HEK293 (cell line): ENCODE results near the gene RPUSD1.

Experiments used
- CTCF ChIA-PET: fragments of 350-600 bp; formaldehyde crosslinking; extraction: SDS; loops from one replicate; lab custom pipeline; 2021; ENCODE audit warnings: antibody characterized with exemption; lab: Yijun Ruan, JAX
- POLR2A ChIA-PET: fragments of 300-600 bp; formaldehyde crosslinking; extraction: SDS; loops from one replicate; lab custom pipeline; 2020; ENCODE audit warnings: antibody characterized with exemption, inconsistent platforms; lab: Yijun Ruan, JAX
- H3K27ac ChIP-seq: fragments of 200-500 bp; sonication (Bioruptor generic); 2 replicates; pipeline ENCODE4 v1.5.1; 2014; ENCODE audit warnings: low read depth, low read length, control low read depth, inconsistent platforms; ENCODE audit errors: extremely low read depth
- H3K36me3 ChIP-seq, 2 experiments: fragments of 200-500 bp in 1 of 2; sonication (Bioruptor generic) in 1 of 2; 1 replicate in 1 of 2; 2 replicates in 1 of 2; pipeline ENCODE4 v1.5.1; 2014 to 2017; ENCODE audit warnings: inconsistent platforms in 2 of 2, low read length in 2 of 2; ENCODE audit not compliant: control insufficient read depth in 2 of 2, insufficient read depth in 1 of 2
- H3K4me1 ChIP-seq: fragments of 200-500 bp; sonication (Bioruptor generic); 2 replicates; pipeline ENCODE4 v1.5.1; 2014; ENCODE audit warnings: mild to moderate bottlenecking, low read length, inconsistent platforms; ENCODE audit not compliant: control insufficient read depth, insufficient read depth
- H3K4me3 ChIP-seq: 2 replicates; pipeline ENCODE4 v1.5.1; 2011; ENCODE audit warnings: low read depth, mild to moderate bottlenecking, control low read depth, low read length, moderate library complexity
- H3K9me3 ChIP-seq: fragments of 200-500 bp; sonication (Bioruptor generic); 2 replicates; pipeline ENCODE4 v1.5.1; 2014; ENCODE audit warnings: low read depth, low read length, inconsistent platforms; ENCODE audit not compliant: control insufficient read depth, insufficient read depth
- BCL11B ChIP-seq: fragments of 450-650 bp; formaldehyde crosslinking; IDR thresholded peaks from 2 replicates; pipeline ENCODE4 v1.5.1; 2016; ENCODE audit warnings: low read depth, missing biosample characterization, missing genetic modification characterization
- FEZF1 ChIP-seq: fragments of 450-650 bp; formaldehyde crosslinking; IDR thresholded peaks from 2 replicates; pipeline ENCODE4 v1.5.1; 2016; ENCODE audit warnings: missing biosample characterization, missing genetic modification characterization
- GLIS1 ChIP-seq: fragments of 450-650 bp; formaldehyde crosslinking; IDR thresholded peaks from 2 replicates; pipeline ENCODE4 v1.5.1; 2016; ENCODE audit warnings: missing biosample characterization, missing genetic modification characterization
- MZF1 ChIP-seq: fragments of 450-650 bp; formaldehyde crosslinking; IDR thresholded peaks from 2 replicates; pipeline ENCODE4 v1.5.1; 2017; ENCODE audit warnings: missing biosample characterization, missing genetic modification characterization, borderline replicate concordance
- SP2 ChIP-seq: fragments of 450-650 bp; formaldehyde crosslinking; IDR thresholded peaks from 2 replicates; pipeline ENCODE4 v1.5.1; 2016; ENCODE audit warnings: missing biosample characterization, missing genetic modification characterization
- YY1 ChIP-seq: fragments of 450-650 bp; formaldehyde crosslinking; IDR thresholded peaks from 2 replicates; pipeline ENCODE4 v1.5.1; 2018; ENCODE audit warnings: missing biosample characterization, missing genetic modification characterization
- ZBTB17 ChIP-seq: fragments of 450-650 bp; formaldehyde crosslinking; IDR thresholded peaks from 2 replicates; pipeline ENCODE4 v1.5.1; 2016; ENCODE audit warnings: missing biosample characterization, missing genetic modification characterization
- ZBTB20 ChIP-seq: fragments of 450-650 bp; formaldehyde crosslinking; IDR thresholded peaks from 2 replicates; pipeline ENCODE4 v1.5.1; 2016; ENCODE audit warnings: missing biosample characterization, missing genetic modification characterization
- ZEB2 ChIP-seq: fragments of 450-650 bp; formaldehyde crosslinking; IDR thresholded peaks from 2 replicates; pipeline ENCODE4 v1.5.1; 2016; ENCODE audit warnings: missing biosample characterization, missing genetic modification characterization
- ZFP37 ChIP-seq: fragments of 450-650 bp; formaldehyde crosslinking; IDR thresholded peaks from 2 replicates; pipeline ENCODE4 v1.5.1; 2016; ENCODE audit warnings: missing biosample characterization, missing genetic modification characterization
- ZNF114 ChIP-seq: fragments of 450-650 bp; formaldehyde crosslinking; IDR thresholded peaks from 2 replicates; pipeline ENCODE4 v1.5.0; 2017; ENCODE audit warnings: missing biosample characterization, missing genetic modification characterization
- ZNF155 ChIP-seq: fragments of 450-650 bp; formaldehyde crosslinking; IDR thresholded peaks from 2 replicates; pipeline ENCODE4 v1.5.1; 2016; ENCODE audit warnings: missing biosample characterization, missing genetic modification characterization
- ZNF335 ChIP-seq: fragments of 450-650 bp; formaldehyde crosslinking; conservative IDR thresholded peaks from 2 replicates; pipeline ENCODE4 v1.5.1; 2016; ENCODE audit warnings: missing biosample characterization, missing genetic modification characterization
- ZNF341 ChIP-seq: fragments of 450-650 bp; formaldehyde crosslinking; IDR thresholded peaks from 2 replicates; pipeline ENCODE4; 2016; ENCODE audit warnings: low read depth, missing biosample characterization, missing genetic modification characterization
- ZNF416 ChIP-seq: fragments of 450-650 bp; formaldehyde crosslinking; IDR thresholded peaks from 2 replicates; pipeline ENCODE4 v1.5.1; 2016; ENCODE audit warnings: missing biosample characterization, missing genetic modification characterization
- ZNF473 ChIP-seq: fragments of 450-650 bp; formaldehyde crosslinking; IDR thresholded peaks from 2 replicates; pipeline ENCODE4 v1.5.1; 2017; ENCODE audit warnings: missing biosample characterization, missing genetic modification characterization
- ZNF501 ChIP-seq: fragments of 450-650 bp; formaldehyde crosslinking; IDR thresholded peaks from 2 replicates; pipeline ENCODE4 v1.5.1; 2016; ENCODE audit warnings: missing biosample characterization, missing genetic modification characterization
- ZNF548 ChIP-seq: fragments of 450-650 bp; formaldehyde crosslinking; IDR thresholded peaks from 2 replicates; pipeline ENCODE4 v1.5.1; 2016; ENCODE audit warnings: missing biosample characterization, missing genetic modification characterization
- ZNF837 ChIP-seq: fragments of 450-650 bp; formaldehyde crosslinking; IDR thresholded peaks from 2 replicates; pipeline ENCODE4 v1.5.1; 2016; ENCODE audit warnings: missing biosample characterization, missing genetic modification characterization
- TF ChIP-seq, protein P1 (sequence below): fragments of 450-650 bp; formaldehyde crosslinking; IDR thresholded peaks from 2 replicates; pipeline ENCODE4 v1.5.1; 2016; ENCODE audit warnings: missing biosample characterization, missing genetic modification characterization
- TF ChIP-seq, protein P2 (sequence below): fragments of 450-650 bp; formaldehyde crosslinking; IDR thresholded peaks from 2 replicates; pipeline ENCODE4 v1.5.1; 2016; ENCODE audit warnings: missing biosample characterization, missing genetic modification characterization
- TF ChIP-seq, protein P3 (sequence below): fragments of 450-650 bp; formaldehyde crosslinking; IDR thresholded peaks from 2 replicates; pipeline ENCODE4 v1.5.1; 2016; ENCODE audit warnings: missing biosample characterization, missing genetic modification characterization
- TF ChIP-seq, protein P4 (sequence below): fragments of 450-650 bp; formaldehyde crosslinking; IDR thresholded peaks from 2 replicates; pipeline ENCODE4 v1.5.1; 2016; ENCODE audit warnings: missing biosample characterization, missing genetic modification characterization, low read depth
- TF ChIP-seq, protein P5 (sequence below): fragments of 450-650 bp; formaldehyde crosslinking; conservative IDR thresholded peaks from 2 replicates; pipeline ENCODE4 v1.5.1; 2016; ENCODE audit warnings: low read depth, missing biosample characterization, missing genetic modification characterization
- TF ChIP-seq, protein P6 (sequence below): fragments of 450-650 bp; formaldehyde crosslinking; IDR thresholded peaks from 2 replicates; pipeline ENCODE4 v1.5.1; 2016; ENCODE audit warnings: missing biosample characterization, missing genetic modification characterization

Gene RPUSD1

DNA sequence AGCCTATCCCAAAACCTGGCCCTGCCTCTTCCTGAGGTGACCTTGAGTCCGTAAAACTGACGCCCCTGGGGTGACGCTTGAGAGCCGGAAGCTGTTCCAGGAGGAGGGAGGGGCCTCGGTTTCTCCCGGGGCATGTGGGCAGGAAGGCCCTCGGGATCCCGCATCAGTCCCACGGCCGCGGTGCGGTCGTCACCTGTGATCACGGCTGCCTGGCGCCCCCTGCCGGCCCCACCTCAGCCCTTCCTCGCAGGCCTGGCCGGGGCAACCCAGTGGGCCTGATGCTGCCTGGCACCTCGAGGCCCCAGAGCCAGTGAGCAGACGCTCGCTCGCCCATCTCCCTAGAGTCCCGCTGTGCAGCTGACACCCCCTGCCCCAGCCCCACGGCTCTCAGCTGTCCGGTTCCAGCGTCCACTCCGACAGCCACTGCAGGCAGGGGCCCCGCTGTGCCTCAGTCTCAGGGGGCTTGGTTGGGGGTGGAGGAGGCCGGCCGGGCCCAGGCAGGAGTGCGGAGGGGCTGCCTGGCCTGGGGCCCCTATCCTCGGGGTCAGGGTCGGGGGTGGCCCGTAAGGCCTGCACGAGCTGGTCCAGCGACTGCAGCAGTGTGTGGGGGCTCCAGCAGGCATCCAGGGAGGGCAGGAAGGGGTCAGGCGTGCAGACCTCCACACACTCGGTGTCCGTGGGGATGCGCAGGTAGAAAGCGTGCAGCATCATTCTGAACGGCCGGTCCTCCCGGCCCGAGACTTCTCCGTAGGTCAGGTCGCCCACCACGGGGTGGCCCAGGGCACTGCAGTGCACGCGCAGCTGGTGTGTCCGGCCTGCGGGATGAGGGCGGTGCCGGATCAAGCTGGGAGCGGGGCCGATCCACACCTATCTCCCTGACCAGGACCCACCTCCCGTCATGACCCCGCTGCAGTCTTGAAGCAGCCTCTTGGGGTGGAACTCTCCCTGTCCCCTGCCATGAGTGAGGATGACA, 2.3 kb downstream of the RPUSD1 start (continued):
- TF ChIP-seq, protein P1, sequence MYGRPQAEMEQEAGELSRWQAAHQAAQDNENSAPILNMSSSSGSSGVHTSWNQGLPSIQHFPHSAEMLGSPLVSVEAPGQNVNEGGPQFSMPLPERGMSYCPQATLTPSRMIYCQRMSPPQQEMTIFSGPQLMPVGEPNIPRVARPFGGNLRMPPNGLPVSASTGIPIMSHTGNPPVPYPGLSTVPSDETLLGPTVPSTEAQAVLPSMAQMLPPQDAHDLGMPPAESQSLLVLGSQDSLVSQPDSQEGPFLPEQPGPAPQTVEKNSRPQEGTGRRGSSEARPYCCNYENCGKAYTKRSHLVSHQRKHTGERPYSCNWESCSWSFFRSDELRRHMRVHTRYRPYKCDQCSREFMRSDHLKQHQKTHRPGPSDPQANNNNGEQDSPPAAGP, result 0 out of 2 replicates have a peak, but pooled peaks have one; percentile 46
- TF ChIP-seq BCL11B (tag by site-specific recombination) (peak; percentile 35; the same call in 1 of the 2 replicates), ZNF335 (tag by site-specific recombination) (peak; percentile 89), ZNF341 (tag by site-specific recombination) (peak; percentile 80), SP2 (peak; percentile 45), ZEB2 (tag by site-specific recombination) (peak; percentile 53; the same call in 1 of the 2 replicates), ZBTB17 (tag by site-specific recombination) (peak; percentile 43), MZF1 (tag by site-specific recombination) (no peak), ZBTB20 (no peak), GLIS1 (tag by site-specific recombination) (no peak), ZFP37 (peak; percentile 63; the same call in 1 of the 2 replicates)
- TF ChIP-seq, protein P2, sequence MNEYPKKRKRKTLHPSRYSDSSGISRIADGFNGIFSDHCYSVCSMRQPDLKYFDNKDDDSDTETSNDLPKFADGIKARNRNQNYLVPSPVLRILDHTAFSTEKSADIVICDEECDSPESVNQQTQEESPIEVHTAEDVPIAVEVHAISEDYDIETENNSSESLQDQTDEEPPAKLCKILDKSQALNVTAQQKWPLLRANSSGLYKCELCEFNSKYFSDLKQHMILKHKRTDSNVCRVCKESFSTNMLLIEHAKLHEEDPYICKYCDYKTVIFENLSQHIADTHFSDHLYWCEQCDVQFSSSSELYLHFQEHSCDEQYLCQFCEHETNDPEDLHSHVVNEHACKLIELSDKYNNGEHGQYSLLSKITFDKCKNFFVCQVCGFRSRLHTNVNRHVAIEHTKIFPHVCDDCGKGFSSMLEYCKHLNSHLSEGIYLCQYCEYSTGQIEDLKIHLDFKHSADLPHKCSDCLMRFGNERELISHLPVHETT (tag by site-specific recombination), result no peak
- TF ChIP-seq, protein P3, sequence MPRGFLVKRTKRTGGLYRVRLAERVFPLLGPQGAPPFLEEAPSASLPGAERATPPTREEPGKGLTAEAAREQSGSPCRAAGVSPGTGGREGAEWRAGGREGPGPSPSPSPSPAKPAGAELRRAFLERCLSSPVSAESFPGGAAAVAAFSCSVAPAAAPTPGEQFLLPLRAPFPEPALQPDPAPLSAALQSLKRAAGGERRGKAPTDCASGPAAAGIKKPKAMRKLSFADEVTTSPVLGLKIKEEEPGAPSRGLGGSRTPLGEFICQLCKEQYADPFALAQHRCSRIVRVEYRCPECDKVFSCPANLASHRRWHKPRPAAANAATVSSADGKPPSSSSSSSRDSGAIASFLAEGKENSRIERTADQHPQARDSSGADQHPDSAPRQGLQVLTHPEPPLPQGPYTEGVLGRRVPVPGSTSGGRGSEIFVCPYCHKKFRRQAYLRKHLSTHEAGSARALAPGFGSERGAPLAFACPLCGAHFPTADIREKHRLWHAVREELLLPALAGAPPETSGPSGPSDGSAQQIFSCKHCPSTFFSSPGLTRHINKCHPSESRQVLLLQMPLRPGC, result no peak

DNA sequence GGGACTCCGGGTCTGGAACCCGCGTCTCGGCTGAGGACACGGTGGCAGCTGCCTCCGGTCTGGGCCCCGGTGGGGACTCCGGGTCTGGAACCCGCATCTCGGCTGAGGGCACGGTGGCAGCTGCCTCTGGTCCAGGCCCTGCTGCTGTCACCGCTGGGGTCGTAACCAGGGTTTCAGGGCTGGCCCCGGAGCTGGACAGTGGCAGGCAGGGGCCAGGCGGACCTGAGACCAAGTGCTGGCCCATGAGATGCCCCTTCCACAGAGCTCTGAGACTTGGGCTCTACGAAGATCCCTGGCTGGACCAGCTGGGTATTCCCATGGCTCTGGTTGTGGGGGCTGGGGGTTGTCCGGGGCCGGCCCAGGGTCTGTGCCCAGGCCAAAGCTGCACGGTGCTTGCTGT, 3.8 kb downstream of the RPUSD1 start:
- no peak overlapping the region for H3K4me3 ChIP-seq
- no peaks in the 10 kb centered on the region for H3K9me3 ChIP-seq
- peaks cover 0 to 26% of the 10 kb centered on the region in 2 experiments; a peak in 1 of 3 replicates for H3K36me3 ChIP-seq
- H3K27ac ChIP-seq, result no peak overlapping the region
- CTCF ChIA-PET, result interaction anchor here (0.5 to 9.5 kb wide), 14 partner anchors 8 to 379 kb away, joined by 3 to 119 read pairs (median 6); partner anchors contain the start of genes ANTKMT and CIAO3
- POLR2A ChIA-PET, result interaction anchor here (0.7 to 1.7 kb wide), 6 partner anchors 56 to 104 kb away, joined by 3 to 7 read pairs (median 4); partner anchors contain the start of gene STUB1
- no peaks in the 10 kb centered on the region for H3K4me1 ChIP-seq
- no peak for TF ChIP-seq ZNF473 (tag by site-specific recombination)
- no peak for TF ChIP-seq ZNF837 (tag by site-specific recombination)
- no peak for TF ChIP-seq GLIS1 (tag by site-specific recombination)
- no peak for TF ChIP-seq ZNF548 (tag by site-specific recombination)
- no peak for TF ChIP-seq ZNF114 (tag by site-specific recombination)
- no peak for TF ChIP-seq ZNF501
- TF ChIP-seq, protein P4, sequence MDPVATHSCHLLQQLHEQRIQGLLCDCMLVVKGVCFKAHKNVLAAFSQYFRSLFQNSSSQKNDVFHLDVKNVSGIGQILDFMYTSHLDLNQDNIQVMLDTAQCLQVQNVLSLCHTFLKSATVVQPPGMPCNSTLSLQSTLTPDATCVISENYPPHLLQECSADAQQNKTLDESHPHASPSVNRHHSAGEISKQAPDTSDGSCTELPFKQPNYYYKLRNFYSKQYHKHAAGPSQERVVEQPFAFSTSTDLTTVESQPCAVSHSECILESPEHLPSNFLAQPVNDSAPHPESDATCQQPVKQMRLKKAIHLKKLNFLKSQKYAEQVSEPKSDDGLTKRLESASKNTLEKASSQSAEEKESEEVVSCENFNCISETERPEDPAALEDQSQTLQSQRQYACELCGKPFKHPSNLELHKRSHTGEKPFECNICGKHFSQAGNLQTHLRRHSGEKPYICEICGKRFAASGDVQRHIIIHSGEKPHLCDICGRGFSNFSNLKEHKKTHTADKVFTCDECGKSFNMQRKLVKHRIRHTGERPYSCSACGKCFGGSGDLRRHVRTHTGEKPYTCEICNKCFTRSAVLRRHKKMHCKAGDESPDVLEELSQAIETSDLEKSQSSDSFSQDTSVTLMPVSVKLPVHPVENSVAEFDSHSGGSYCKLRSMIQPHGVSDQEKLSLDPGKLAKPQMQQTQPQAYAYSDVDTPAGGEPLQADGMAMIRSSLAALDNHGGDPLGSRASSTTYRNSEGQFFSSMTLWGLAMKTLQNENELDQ (tag by site-specific recombination), result no peak
- no peak for TF ChIP-seq FEZF1 (tag by site-specific recombination)
- TF ChIP-seq YY1, result no peak
- TF ChIP-seq, protein P5, sequence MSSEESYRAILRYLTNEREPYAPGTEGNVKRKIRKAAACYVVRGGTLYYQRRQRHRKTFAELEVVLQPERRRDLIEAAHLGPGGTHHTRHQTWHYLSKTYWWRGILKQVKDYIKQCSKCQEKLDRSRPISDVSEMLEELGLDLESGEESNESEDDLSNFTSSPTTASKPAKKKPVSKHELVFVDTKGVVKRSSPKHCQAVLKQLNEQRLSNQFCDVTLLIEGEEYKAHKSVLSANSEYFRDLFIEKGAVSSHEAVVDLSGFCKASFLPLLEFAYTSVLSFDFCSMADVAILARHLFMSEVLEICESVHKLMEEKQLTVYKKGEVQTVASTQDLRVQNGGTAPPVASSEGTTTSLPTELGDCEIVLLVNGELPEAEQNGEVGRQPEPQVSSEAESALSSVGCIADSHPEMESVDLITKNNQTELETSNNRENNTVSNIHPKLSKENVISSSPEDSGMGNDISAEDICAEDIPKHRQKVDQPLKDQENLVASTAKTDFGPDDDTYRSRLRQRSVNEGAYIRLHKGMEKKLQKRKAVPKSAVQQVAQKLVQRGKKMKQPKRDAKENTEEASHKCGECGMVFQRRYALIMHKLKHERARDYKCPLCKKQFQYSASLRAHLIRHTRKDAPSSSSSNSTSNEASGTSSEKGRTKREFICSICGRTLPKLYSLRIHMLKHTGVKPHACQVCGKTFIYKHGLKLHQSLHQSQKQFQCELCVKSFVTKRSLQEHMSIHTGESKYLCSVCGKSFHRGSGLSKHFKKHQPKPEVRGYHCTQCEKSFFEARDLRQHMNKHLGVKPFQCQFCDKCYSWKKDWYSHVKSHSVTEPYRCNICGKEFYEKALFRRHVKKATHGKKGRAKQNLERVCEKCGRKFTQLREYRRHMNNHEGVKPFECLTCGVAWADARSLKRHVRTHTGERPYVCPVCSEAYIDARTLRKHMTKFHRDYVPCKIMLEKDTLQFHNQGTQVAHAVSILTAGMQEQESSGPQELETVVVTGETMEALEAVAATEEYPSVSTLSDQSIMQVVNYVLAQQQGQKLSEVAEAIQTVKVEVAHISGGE (tag by site-specific recombination), result no peak
- no peak for TF ChIP-seq ZNF416 (tag by site-specific recombination)
- TF ChIP-seq ZNF155 (tag by site-specific recombination), result no peak
- TF ChIP-seq, protein P6, sequence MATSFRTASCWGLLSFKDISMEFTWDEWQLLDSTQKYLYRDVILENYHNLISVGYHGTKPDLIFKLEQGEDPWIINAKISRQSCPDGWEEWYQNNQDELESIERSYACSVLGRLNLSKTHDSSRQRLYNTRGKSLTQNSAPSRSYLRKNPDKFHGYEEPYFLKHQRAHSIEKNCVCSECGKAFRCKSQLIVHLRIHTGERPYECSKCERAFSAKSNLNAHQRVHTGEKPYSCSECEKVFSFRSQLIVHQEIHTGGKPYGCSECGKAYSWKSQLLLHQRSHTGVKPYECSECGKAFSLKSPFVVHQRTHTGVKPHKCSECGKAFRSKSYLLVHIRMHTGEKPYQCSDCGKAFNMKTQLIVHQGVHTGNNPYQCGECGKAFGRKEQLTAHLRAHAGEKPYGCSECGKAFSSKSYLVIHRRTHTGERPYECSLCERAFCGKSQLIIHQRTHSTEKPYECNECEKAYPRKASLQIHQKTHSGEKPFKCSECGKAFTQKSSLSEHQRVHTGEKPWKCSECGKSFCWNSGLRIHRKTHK (tag by site-specific recombination), result no peak
